GM12891 (cell line): Measurements from ENCODE around the gene FAM199X.

Experiments used
- PAX5 ChIP-seq: IDR thresholded peaks from 2 replicates; pipeline ENCODE4 v1.6.1; 2011; ENCODE audit warnings: low read length, moderate library complexity, mild to moderate bottlenecking; ENCODE audit not compliant: insufficient read depth, severe bottlenecking
- POLR2A ChIP-seq: IDR thresholded peaks from 2 replicates; pipeline ENCODE4 v1.6.1; 2011; ENCODE audit warnings: low read depth, low read length, control low read depth
- POLR2AphosphoS5 ChIP-seq: IDR thresholded peaks from 2 replicates; pipeline ENCODE4 v1.6.1; 2011; ENCODE audit warnings: low read depth, low read length, control low read depth
- POU2F2 ChIP-seq: IDR thresholded peaks from 2 replicates; pipeline ENCODE4 v1.6.1; 2011; ENCODE audit warnings: low read depth, mild to moderate bottlenecking, control low read depth, low read length, moderate library complexity
- SPI1 ChIP-seq: IDR thresholded peaks from 2 replicates; pipeline ENCODE4 v1.6.1; 2011; ENCODE audit warnings: low read depth, low read length, control low read depth
- TAF1 ChIP-seq: IDR thresholded peaks from 2 replicates; pipeline ENCODE4 v1.6.1; 2011; ENCODE audit warnings: low read depth, low read length, control low read depth

- no peak for TF ChIP-seq POLR2A
- TF ChIP-seq POLR2AphosphoS5, result no peak
- TF ChIP-seq SPI1, result no peak
- TF ChIP-seq TAF1, result no peak
- TF ChIP-seq POU2F2, result no peak
- no peak for TF ChIP-seq PAX5
These were observed 35.4 kb upstream of the FAM199X start for GRCh38 chrX:104130808-104131207.
